Activated CD8-positive, alpha-beta memory T cell treated with anti-CD3 and anti-CD28 coated beads, Interleukin-2, amount 50 U/mL, for 4 hours (primary cell): ENCODE results near the gene MED13L.
"Not testable (repeated sequence)": the region's sequence is repeated elsewhere in the genome, so short reads cannot be mapped to it uniquely, and the experiment has no call there.

Experiments used
- DNase-seq: peaks from one replicate; pipeline ENCODE4 v3.0.0-alpha.2; 2020

The MED13L gene

GRCh38 chr12:116245189-116245588 is 32.3 kb downstream of the MED13L start:
- DNase-seq: no peak

- DNase-seq: no peak
These were observed 32.9 kb downstream of the MED13L start for GRCh38 chr12:116244474-116245090.

GRCh38 chr12:116244001-116244400 is 33.5 kb downstream of the MED13L start:
- DNase-seq: no peak

GRCh38 chr12:116242740-116243139 is 34.8 kb downstream of the MED13L start:
- no peak for DNase-seq

GRCh38 chr12:116241157-116241759 is 36.2 kb downstream of the MED13L start:
- no peak for DNase-seq

GRCh38 chr12:116238570-116239119 is 38.8 kb downstream of the MED13L start:
- DNase-seq: not testable (repeated sequence)

GRCh38 chr12:116238149-116238548 is 39.3 kb downstream of the MED13L start:
- DNase-seq: no peak

GRCh38 chr12:116236976-116237375 is 40.5 kb downstream of the MED13L start:
- no peak for DNase-seq

GRCh38 chr12:116236148-116236731 is 41.3 kb downstream of the MED13L start:
- peak; percentile 47 for DNase-seq

- DNase-seq: not testable (repeated sequence)
These were observed 43.3 kb downstream of the MED13L start for GRCh38 chr12:116234148-116234547.

GRCh38 chr12:116233669-116234068 is 43.8 kb downstream of the MED13L start:
- no peak for DNase-seq

- DNase-seq: no peak
These were observed 49.7 kb downstream of the MED13L start for GRCh38 chr12:116227811-116228210.

GRCh38 chr12:116226026-116226425 is 51.5 kb downstream of the MED13L start:
- no peak for DNase-seq

- DNase-seq: peak; percentile 51
These were observed 55.1 kb downstream of the MED13L start for GRCh38 chr12:116222358-116222757.

- DNase-seq: no peak
These were observed 56.7 kb downstream of the MED13L start for GRCh38 chr12:116220756-116221155.

- no peak for DNase-seq
These were observed 60.3 kb downstream of the MED13L start for GRCh38 chr12:116217045-116217735.

- DNase-seq: no peak
These were observed 61.3 kb downstream of the MED13L start for GRCh38 chr12:116216022-116216756.

GRCh38 chr12:116215023-116215422 is 62.5 kb downstream of the MED13L start:
- DNase-seq: no peak

GRCh38 chr12:116213885-116214527 is 63.5 kb downstream of the MED13L start:
- no peak for DNase-seq

GRCh38 chr12:116213014-116213413 is 64.5 kb downstream of the MED13L start:
- no peak for DNase-seq

- DNase-seq: no peak
These were observed 66.7 kb downstream of the MED13L start for GRCh38 chr12:116210762-116211161.

- no peak for DNase-seq
These were observed 67.4 kb downstream of the MED13L start for GRCh38 chr12:116210131-116210530.
